GM20431 (cell line): ENCODE data around the gene KCNJ1.

ENCODE experiments used
- in situ Hi-C: fragments of 300-500 bp; cut with MseI, MboI; formaldehyde crosslinking; loops from one replicate; pipeline ENCODE4 v1.15.0; 2020; ENCODE audit warnings: low sequenced_read_pairs; ENCODE audit not compliant: unreplicated experiment

Gene KCNJ1

GRCh38 chr11:128886406-128887124, 19.5 kb upstream of the KCNJ1 start:
- in situ Hi-C loops = loop anchor here (5.0 kb wide), 1 partner anchor 66 kb away; no protein-coding TSS in a partner anchor

- in situ Hi-C loops = loop anchor here (5.0 kb wide), 1 partner anchor 67 kb away; no protein-coding TSS in a partner anchor
These were observed 17.7 kb upstream of the KCNJ1 start for GRCh38 chr11:128884703-128885338.

- in situ Hi-C loops = no loop called here
These were observed 17.0 kb upstream of the KCNJ1 start for GRCh38 chr11:128884054-128884453.

- in situ Hi-C loops = no loop called here
These were observed 15.4 kb upstream of the KCNJ1 start for GRCh38 chr11:128882451-128882850.

GRCh38 chr11:128881221-128881620, 14.1 kb upstream of the KCNJ1 start:
- in situ Hi-C loops = no loop called here

GRCh38 chr11:128879817-128880216, 12.7 kb upstream of the KCNJ1 start:
- in situ Hi-C loops = no loop called here

GRCh38 chr11:128878455-128878854, 11.4 kb upstream of the KCNJ1 start:
- in situ Hi-C loops = no loop called here

- in situ Hi-C loops = no loop called here
These were observed 10.6 kb upstream of the KCNJ1 start for GRCh38 chr11:128877726-128878125.

GRCh38 chr11:128876133-128876650, 9.1 kb upstream of the KCNJ1 start:
- in situ Hi-C loops = no loop called here

GRCh38 chr11:128874427-128874826, 7.3 kb upstream of the KCNJ1 start:
- in situ Hi-C loops = no loop called here

GRCh38 chr11:128872594-128872993, 5.5 kb upstream of the KCNJ1 start:
- in situ Hi-C loops = no loop called here

- in situ Hi-C loops = no loop called here
These were observed 5.0 kb upstream of the KCNJ1 start for GRCh38 chr11:128872094-128872493.

GRCh38 chr11:128871168-128871610, 4.1 kb upstream of the KCNJ1 start:
- in situ Hi-C loops = no loop called here

- in situ Hi-C loops = no loop called here
These were observed 2.0 kb upstream of the KCNJ1 start for GRCh38 chr11:128868841-128869671.

GRCh38 chr11:128865490-128865889, 1.6 kb downstream of the KCNJ1 start:
- in situ Hi-C loops = no loop called here

- in situ Hi-C loops = no loop called here
These were observed 4.0 kb downstream of the KCNJ1 start for GRCh38 chr11:128862908-128863660.

- in situ Hi-C loops = no loop called here
These were observed 4.7 kb downstream of the KCNJ1 start for GRCh38 chr11:128862406-128862805.

GRCh38 chr11:128860571-128861361, 6.3 kb downstream of the KCNJ1 start:
- in situ Hi-C loops = no loop called here
